Spleen (tissue), 11 donors: ENCODE data around the gene NDOR1. TPM values are rescaled to one million over a fixed set of nuclear protein-coding genes. Genes with fewer than 3 reads are reported as not detected.

Experiments used
- DNase-seq: peaks from one replicate; pipeline ENCODE4 v3.0.0-alpha.2; 2020
- H3K27ac ChIP-seq, 8 donors: fragments of 200-600 bp; sonication (generic) in 7 of 8; 1 replicate in 4 of 8; 2 replicates in 4 of 8; pipeline versions ENCODE4 v1.5.0 to v1.8.0; 2016 to 2021; ENCODE audit warnings: inconsistent platforms in 4 of 8, mild to moderate bottlenecking in 4 of 8, moderate library complexity in 1 of 8
- H3K27me3 ChIP-seq, 7 donors: fragments of 200-600 bp; sonication (generic) in 6 of 7; replicated peaks in 1 of 7; 1 replicate in 4 of 7; 2 replicates in 3 of 7; pipeline versions ENCODE4 v1.5.0 to v1.8.0; 2016 to 2021; ENCODE audit warnings: inconsistent platforms in 3 of 7, mild to moderate bottlenecking in 1 of 7
- H3K36me3 ChIP-seq, 6 donors: fragments of 200-600 bp; sonication (generic) in 5 of 6; 1 replicate in 4 of 6; 2 replicates in 2 of 6; pipeline versions ENCODE4 v1.5.0 to v1.8.0; 2016 to 2021; ENCODE audit warnings: inconsistent platforms in 2 of 6
- H3K4me1 ChIP-seq, 6 donors: fragments of 200-600 bp; sonication (generic) in 5 of 6; 1 replicate in 3 of 6; 2 replicates in 3 of 6; pipeline versions ENCODE4 v1.5.0 to v1.8.0; 2016 to 2021; ENCODE audit warnings: inconsistent platforms in 3 of 6
- H3K4me3 ChIP-seq, 8 donors: fragments of 200-600 bp; sonication (generic) in 7 of 8; 1 replicate in 4 of 8; 2 replicates in 4 of 8; pipeline versions ENCODE4 v1.5.0 to v1.8.0; 2016 to 2021; ENCODE audit warnings: inconsistent platforms in 4 of 8, mild to moderate bottlenecking in 4 of 8, moderate library complexity in 2 of 8
- H3K9me3 ChIP-seq, 8 donors: fragments of 200-600 bp; sonication (generic) in 7 of 8; 1 replicate in 4 of 8; 2 replicates in 4 of 8; pipeline versions ENCODE4 v1.5.0 to v1.8.0; 2016 to 2021; ENCODE audit warnings: inconsistent platforms in 4 of 8
- CTCF ChIP-seq, 11 experiments: fragments of 200-600 bp in 7 of 11; fragments of 450-650 bp in 4 of 11; sonication (generic) in 4 of 11; IDR thresholded peaks in 8 of 11; conservative IDR thresholded peaks in 3 of 11; 1 replicate in 7 of 11; 2 replicates in 4 of 11; pipeline versions ENCODE4 v1.4.0 to v1.8.0; 2016 to 2021; ENCODE audit warnings: antibody characterized with exemption in 11 of 11, inconsistent platforms in 4 of 11, mild to moderate bottlenecking in 1 of 11
- POLR2A ChIP-seq, 3 donors: fragments of 450-650 bp; IDR thresholded peaks; one replicate each; pipeline ENCODE4 v1.5.1; 2017; ENCODE audit warnings: antibody characterized with exemption in 3 of 3, mild to moderate bottlenecking in 1 of 3
- POLR2AphosphoS5 ChIP-seq, 3 donors: sonication (generic); formaldehyde crosslinking; IDR thresholded peaks; one replicate each; pipeline ENCODE4 v1.5.1; 2017; ENCODE audit warnings: antibody characterized with exemption in 3 of 3
- WGBS, 5 donors: extraction: QIAGEN DNeasy Blood & Tissue Kit in 3 of 5; methylation state at CpG; one replicate each; pipeline versions ENCODE4 v1.1.5 to v1.1.7; 2013 to 2018; 5-methylcytosine and 5-hydroxymethylcytosine counted together
- intact Hi-C: fragments of 100-400 bp; cut with DNase I; formaldehyde crosslinking; loops from one replicate; pipeline ENCODE4 v1.15.0; 2023; ENCODE audit warnings: low total_unique reads
- polyA plus RNA-seq, 3 donors: library from polyadenylated mRNA; stranded (reverse); fragments of 200-250 nt; gene quantifications; one replicate each; pipeline ENCODE4 v1.2.1, GENCODE V29; 2013
- total RNA-seq, 7 donors: library from RNA; depleted of rRNA in 3 of 7; stranded (reverse); fragments of >200 nt in 3 of 7; fragmentation: NEBNext Ultra II Directional in 4 of 7; extraction: Animal tissue kit (Norgen Biotek cat#: 25700) in 4 of 7; gene quantifications; one replicate each; pipeline versions ENCODE4 v1.1.0 to v1.2.1, GENCODE V29; 2016 to 2021
- donor health status: healthy with polysubstance abuse.
- donor health status: DM: no; HTN: no; CAD: no; lungs with moderate emphysema.
- donor health status: DM: no; HTN: no; CAD: no.
- donor health status: Bipolar disorder and iron deficiency.
- donor health status: healthy.
- donor health status: DM: no; HTN: no; CAD: no.
- donor health status: DM: yes; HTN: yes; CAD: no.

The NDOR1 gene
- total and polyA plus RNA-seq, 10 donors, result 6.3 to 28.7 (median 19.5) TPM

DNA sequence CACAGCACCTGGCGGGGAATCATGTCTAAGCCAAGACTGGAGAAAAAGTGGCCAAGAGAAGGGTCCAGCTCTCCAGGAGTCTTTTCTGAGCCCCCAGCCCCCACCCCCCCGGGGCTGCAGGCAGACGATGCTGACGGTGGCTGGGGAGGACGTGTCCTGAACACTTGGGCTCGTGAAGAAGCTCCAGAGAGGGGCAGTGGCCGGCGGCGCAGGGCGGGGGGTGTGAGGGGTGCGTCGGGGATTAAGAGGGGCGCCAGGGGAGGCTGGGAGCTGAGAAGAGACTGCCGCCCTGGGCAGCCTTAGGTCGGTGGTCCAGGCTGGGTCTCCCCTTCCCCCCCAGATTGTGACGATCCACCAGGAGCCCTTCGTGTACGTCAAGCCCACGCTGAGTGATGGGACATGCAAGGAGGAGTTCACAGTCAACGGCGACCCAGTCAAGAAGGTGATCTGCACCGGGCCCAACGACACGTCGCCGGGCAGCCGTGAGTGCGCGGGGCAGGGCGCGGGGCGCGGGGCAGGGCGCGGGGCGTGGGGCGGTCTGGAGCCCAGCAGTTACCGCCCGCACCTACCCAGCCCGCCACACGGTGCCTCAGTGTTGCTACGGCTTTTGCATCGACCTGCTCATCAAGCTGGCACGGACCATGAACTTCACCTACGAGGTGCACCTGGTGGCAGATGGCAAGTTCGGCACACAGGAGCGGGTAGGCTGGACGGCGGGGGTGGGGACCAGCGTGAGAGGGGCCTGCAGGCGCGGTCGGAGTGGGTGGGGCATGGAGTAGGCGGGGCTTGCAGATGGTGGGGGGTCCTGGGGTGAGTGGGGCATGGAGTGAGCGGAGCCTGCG is 44.6 kb upstream of the NDOR1 start:
- 30 to 43% (median 34%) methylated on average over 22 to 56 of the region's 56 CpGs for WGBS, 5 donors
- Histone ChIP-seq H3K27ac (no peak overlapping the region), H3K4me3 (no peak overlapping the region), H3K9me3 (no peaks in the 10 kb centered on the region), H3K36me3 (no peaks in the 10 kb centered on the region), H3K27me3 (peaks cover 8 to 100% (median 100%) of the 10 kb centered on the region in 7 donors), H3K4me1 (peaks cover 5 to 51% (median 27%) of the 10 kb centered on the region in 6 donors)
- intact Hi-C loops, result no loop called here
- no peak for DNase-seq
- no peak for TF ChIP-seq CTCF (IDR thresholded peaks at IDR 0.05 in 8 of 11, conservative IDR thresholded peaks at IDR 0.05 in 3 of 11)
- TF ChIP-seq POLR2A (IDR thresholded peaks at IDR 0.05), result no peak
- TF ChIP-seq POLR2AphosphoS5 (IDR thresholded peaks at IDR 0.05), result no peak

- no peak for TF ChIP-seq CTCF (IDR thresholded peaks at IDR 0.05 in 8 of 11, conservative IDR thresholded peaks at IDR 0.05 in 3 of 11)
- TF ChIP-seq POLR2A (IDR thresholded peaks at IDR 0.05), result no peak
- TF ChIP-seq POLR2AphosphoS5 (IDR thresholded peaks at IDR 0.05), result no peak
- Histone ChIP-seq H3K4me3 (peak overlapping the region in 1 of 8 donors; percentile 59), H3K36me3 (no peaks in the 10 kb centered on the region), H3K27ac (no peak overlapping the region), H3K27me3 (peaks cover 11 to 100% (median 100%) of the 10 kb centered on the region in 7 donors), H3K9me3 (no peaks in the 10 kb centered on the region), H3K4me1 (peaks cover under 1 to 48% (median 24%) of the 10 kb centered on the region in 6 donors)
- no peak for DNase-seq
- WGBS, 5 donors, result 11 to 20% (median 16%) methylated on average over 32 to 70 of the region's 71 CpGs
- intact Hi-C loops, result no loop called here
These were observed 43.7 kb upstream of the NDOR1 start for GRCh38 chr9:137161558-137162486.

GRCh38 chr9:137162505-137163364 is 42.8 kb upstream of the NDOR1 start:
- intact Hi-C loops, result no loop called here
- H3K4me3 ChIP-seq, result peak overlapping the region in 5 of 8 donors; percentile 8 to 59 (median 18)
- no peak for DNase-seq
- H3K27me3 ChIP-seq, result peaks cover 14 to 100% (median 100%) of the 10 kb centered on the region in 7 donors
- no peak for TF ChIP-seq CTCF (IDR thresholded peaks at IDR 0.05 in 8 of 11, conservative IDR thresholded peaks at IDR 0.05 in 3 of 11)
- no peak for TF ChIP-seq POLR2A (IDR thresholded peaks at IDR 0.05)
- no peak for TF ChIP-seq POLR2AphosphoS5 (IDR thresholded peaks at IDR 0.05)
- no peaks in the 10 kb centered on the region for H3K36me3 ChIP-seq
- no peak overlapping the region for H3K27ac ChIP-seq
- no peaks in the 10 kb centered on the region for H3K9me3 ChIP-seq
- WGBS, 5 donors, result 15 to 31% (median 19%) methylated on average over 17 to 74 of the region's 74 CpGs
- H3K4me1 ChIP-seq, result peaks cover 0 to 48% (median 29%) of the 10 kb centered on the region in 6 donors
